KOPT-K1 (cell line): Measurements from ENCODE around the gene RAB6B.

Experiments used
- H3K27ac ChIP-seq: fragments of 200-600 bp; sonication (generic); 2 replicates; pipeline ENCODE4 v1.5.1; 2016; ENCODE audit warnings: antibody characterized with exemption, mild to moderate bottlenecking, low read depth, low read length; ENCODE audit not compliant: poor library complexity, severe bottlenecking
- H3K36me3 ChIP-seq: fragments of 200-600 bp; sonication (generic); 2 replicates; pipeline ENCODE4 v1.5.1; 2017; ENCODE audit warnings: antibody characterized with exemption, mild to moderate bottlenecking, low read length, moderate library complexity; ENCODE audit not compliant: insufficient read depth
- H3K9me3 ChIP-seq: fragments of 200-600 bp; sonication (generic); 2 replicates; pipeline ENCODE4 v1.5.1; 2017; ENCODE audit warnings: antibody characterized with exemption, low read length, mild to moderate bottlenecking; ENCODE audit not compliant: insufficient read depth, poor library complexity, severe bottlenecking

RAB6B gene

DNA sequence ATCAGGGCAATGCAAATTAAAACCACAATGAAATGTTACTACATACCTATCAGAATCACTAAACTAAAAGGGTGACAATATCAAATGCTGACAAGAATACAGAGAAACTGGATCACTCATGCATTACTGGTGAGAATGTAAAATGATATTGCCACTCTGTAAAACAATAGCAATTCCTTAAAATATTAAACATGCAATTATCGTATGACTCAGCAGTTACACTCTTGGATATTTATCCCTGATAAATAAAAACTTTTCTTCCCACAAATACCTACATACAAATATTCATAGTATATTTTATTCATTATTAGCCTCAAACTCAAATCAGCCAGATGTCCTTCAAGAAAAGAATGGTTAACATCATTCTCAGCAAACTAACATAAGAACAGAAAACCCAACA lies 25.9 kb upstream of the RAB6B start:
- Histone ChIP-seq H3K36me3 (no peaks in the 10 kb centered on the region), H3K9me3 (peaks cover 13% of the 10 kb centered on the region), H3K27ac (no peak overlapping the region)

DNA sequence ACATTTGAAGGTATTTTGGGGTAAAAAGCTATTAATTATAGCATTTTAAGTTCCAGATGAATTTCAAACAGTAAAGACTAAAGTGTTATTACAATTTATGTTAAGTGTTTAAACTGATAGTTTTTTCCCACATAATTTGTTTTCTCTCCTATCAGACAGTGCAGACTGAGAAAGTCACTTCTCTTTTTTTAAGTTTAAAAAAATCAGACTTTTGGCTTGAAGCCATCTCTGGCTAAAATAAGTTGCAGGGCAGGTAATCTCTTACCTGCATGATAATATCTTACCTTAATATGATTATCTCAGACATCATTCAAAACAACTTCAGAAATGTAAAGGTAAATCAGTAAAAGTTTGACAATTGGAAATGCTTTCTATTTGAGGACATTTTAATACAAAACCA lies 21.5 kb upstream of the RAB6B start:
- Histone ChIP-seq H3K9me3 (peaks cover 13% of the 10 kb centered on the region), H3K27ac (no peak overlapping the region), H3K36me3 (no peaks in the 10 kb centered on the region)

DNA sequence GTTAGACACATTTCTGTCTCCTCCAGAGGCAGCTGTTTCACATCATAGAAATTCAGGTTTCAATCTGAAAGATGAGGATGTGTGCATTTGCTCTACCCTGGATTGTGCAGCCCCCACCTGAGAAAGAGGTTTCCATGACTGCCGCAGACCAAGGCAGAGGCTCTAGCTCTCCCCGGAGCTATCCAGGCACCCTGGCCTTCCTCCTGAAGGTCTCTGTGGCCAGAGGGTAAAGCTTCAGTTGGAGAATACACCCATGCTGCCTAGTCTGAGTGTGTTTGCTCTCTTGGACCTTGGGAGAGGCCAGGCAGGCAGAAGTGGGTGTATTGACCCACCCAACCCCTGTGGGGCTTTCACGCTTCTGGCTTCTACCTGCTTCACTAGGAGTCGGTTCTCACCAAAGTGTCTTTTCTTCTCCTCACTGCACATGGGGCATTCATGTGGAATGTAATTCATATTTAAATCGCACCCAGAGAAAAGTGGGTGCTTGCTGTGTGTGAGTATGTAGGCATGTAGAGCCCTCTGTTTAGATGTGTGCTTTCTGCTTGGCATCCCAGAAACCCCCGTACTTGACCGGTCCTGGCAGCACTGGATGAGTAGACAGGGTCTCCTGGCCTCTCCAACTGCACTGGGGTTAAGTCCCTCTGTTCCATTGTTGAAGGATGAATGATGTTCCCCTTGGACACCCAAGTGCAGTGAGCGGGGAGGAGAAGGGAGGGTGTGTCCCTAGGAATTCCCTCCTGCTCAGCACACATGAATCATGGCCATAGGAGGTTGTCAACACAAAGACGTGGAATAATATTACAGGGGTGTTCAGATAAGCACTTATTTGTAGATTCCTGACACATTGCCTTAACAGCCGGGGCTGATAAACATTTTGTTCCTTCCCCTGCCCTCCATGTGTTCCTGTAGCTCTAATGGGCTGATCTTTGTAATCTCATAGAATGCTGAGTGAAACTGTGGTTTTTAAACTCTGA lies 20.3 kb upstream of the RAB6B start:
- H3K9me3 ChIP-seq, result peaks cover 13% of the 10 kb centered on the region
- H3K36me3 ChIP-seq, result no peaks in the 10 kb centered on the region
- no peak overlapping the region for H3K27ac ChIP-seq

DNA sequence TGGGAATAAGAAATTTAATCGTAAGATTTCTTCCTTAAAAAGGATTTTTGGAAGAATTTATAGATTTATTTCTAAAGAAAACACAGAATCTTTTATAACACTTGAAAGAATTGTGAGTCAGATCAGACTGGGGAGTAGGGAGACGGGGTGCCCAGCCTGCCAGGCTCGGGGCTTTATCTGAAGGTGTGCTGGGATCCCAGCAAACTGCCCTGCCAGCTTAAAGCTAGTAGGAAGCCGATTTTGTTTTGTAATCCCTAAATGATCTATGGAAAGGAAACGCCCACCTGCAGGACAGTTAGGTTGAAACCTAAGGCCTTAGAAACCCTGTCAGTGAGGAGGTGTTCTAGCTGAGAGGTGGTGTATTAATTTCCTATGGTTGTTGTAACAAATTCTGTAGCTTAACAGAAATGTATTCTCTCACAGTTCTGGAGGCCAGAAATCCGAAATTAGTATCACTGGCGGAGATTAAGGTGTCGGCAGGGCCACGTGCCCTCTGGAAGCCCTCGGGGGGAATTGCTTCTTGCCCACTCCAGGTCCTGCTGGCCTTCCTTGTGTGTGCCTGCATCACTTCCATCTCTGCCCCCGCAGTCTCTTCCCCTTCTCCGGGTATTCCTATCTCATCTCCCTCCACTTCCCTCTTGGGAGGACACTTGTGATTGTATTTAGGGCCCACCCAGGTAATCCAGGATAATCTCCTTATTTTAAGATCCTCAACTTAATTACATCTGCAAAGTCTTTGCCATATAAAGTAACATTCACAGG lies 19.3 kb upstream of the RAB6B start:
- H3K9me3 ChIP-seq, result peaks cover 13% of the 10 kb centered on the region
- no peaks in the 10 kb centered on the region for H3K36me3 ChIP-seq
- no peak overlapping the region for H3K27ac ChIP-seq

DNA sequence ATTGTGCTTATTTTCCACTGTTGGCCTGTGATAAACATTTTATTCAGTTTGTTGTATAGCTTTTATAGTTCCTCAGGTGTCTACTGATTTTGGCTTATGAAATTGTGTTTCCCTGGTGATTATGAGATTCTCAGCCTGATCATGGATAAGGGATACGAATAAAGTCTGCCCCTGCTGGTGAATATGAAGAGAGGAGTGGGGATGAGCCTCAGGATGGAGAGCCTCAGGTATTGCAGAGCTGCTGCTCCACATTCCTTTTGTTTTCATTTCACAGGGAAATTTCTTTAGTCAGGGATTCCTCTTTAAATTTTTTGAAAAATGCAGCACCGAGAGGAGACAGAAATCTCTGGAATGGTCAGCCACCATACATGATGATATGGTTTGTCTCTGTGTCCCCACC lies 14.7 kb upstream of the RAB6B start:
- no peaks in the 10 kb centered on the region for H3K9me3 ChIP-seq
- no peak overlapping the region for H3K27ac ChIP-seq
- no peaks in the 10 kb centered on the region for H3K36me3 ChIP-seq

DNA sequence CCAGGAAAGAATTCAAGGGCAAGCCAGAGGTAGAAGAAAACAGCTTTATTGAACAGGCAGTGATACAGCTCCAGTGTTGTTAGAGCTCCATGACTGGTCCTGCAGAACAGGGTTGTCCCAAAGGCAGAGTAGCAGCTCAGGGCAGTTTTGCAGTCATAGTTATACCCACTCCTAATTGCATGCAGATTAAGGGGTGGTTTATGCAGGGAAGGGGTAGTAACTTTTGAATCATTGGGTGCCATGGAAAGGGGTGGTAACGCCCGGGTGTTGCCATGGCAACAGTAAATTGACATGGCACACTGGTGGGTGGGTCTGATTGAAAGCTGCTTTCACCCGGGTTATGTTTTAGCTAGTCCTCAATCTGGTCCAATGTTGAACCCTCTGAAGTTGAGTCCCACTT lies 9.7 kb upstream of the RAB6B start:
- Histone ChIP-seq H3K36me3 (no peaks in the 10 kb centered on the region), H3K9me3 (no peaks in the 10 kb centered on the region), H3K27ac (no peak overlapping the region)

DNA sequence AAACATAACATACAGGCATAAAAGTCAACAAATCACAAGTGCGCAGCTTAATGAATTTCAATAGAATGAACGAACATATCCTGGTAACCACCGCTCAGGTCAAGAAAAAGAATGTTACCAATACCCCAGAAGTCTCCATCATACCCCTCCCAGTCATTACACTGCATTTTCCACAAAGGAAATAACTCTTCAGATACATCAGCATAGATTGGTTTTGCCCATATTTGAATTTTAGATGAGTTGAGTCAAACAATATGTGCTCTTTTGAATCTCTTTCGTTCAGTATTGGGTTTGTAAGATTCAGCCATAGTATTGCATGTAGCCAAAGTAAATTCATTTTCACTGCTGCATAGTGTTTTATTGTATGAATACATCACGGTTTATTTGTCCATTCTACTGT lies 6.2 kb upstream of the RAB6B start:
- Histone ChIP-seq H3K27ac (no peak overlapping the region), H3K9me3 (no peaks in the 10 kb centered on the region), H3K36me3 (no peaks in the 10 kb centered on the region)

DNA sequence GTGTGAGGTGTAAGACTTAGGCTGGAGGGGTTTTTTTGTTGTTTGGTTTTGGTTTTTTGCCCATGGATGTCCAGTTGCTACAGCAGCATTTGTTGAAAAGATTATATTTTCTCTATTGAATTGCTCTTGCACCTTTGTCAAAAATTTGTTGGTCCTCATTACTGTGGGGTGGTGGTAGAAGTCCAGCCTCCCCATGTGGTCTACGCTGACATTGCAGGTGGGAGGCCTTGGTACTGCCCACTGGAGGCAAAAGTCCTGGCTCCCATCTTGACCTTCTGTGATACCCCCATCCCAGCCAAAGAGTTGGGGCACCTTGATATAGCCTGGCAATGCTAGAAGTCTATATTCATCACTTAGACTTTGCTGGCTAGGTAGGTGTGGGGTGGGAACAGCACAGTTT lies 5.4 kb upstream of the RAB6B start:
- H3K27ac ChIP-seq, result no peak overlapping the region
- no peaks in the 10 kb centered on the region for H3K36me3 ChIP-seq
- H3K9me3 ChIP-seq, result no peaks in the 10 kb centered on the region

DNA sequence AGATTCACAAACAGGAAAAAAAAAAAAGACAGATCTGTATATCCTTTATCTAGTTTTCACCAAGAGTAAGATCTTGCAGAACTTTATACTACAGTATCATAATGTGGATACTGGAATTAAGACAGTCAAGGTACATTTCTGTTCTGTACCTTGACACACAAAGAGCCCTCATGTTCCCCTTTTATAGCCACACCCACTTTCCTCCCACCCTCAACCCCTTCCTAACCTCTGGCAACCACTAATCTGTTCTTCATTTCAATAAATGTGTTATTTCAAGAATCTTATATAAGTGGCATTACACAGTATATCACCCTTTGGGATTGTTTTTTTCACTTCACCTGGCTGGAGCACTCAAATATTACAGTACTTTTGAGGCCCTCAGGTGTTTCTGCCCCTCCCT lies 3.6 kb upstream of the RAB6B start:
- no peaks in the 10 kb centered on the region for H3K36me3 ChIP-seq
- H3K27ac ChIP-seq, result no peak overlapping the region
- no peaks in the 10 kb centered on the region for H3K9me3 ChIP-seq

DNA sequence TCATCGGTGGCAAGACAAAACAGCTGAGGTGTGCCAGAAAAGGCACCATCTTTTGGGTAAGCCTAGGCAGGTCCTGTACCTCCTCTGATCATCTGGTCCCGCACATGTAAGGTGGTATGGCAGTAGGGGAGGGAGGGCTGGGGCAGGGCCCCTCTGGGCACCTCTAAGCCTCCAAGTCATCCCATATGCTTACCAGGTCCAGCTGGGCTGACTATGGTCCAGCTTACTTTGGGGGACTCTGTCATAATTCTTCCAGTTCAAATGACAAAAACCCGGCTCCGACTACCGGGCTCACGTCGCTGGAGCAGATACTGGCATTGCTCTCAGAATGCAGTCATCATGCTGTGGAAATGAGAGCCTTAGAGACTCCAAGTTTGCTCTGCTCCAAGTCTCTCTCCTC lies 1.9 kb upstream of the RAB6B start:
- no peaks in the 10 kb centered on the region for H3K9me3 ChIP-seq
- no peaks in the 10 kb centered on the region for H3K36me3 ChIP-seq
- H3K27ac ChIP-seq, result no peak overlapping the region

DNA sequence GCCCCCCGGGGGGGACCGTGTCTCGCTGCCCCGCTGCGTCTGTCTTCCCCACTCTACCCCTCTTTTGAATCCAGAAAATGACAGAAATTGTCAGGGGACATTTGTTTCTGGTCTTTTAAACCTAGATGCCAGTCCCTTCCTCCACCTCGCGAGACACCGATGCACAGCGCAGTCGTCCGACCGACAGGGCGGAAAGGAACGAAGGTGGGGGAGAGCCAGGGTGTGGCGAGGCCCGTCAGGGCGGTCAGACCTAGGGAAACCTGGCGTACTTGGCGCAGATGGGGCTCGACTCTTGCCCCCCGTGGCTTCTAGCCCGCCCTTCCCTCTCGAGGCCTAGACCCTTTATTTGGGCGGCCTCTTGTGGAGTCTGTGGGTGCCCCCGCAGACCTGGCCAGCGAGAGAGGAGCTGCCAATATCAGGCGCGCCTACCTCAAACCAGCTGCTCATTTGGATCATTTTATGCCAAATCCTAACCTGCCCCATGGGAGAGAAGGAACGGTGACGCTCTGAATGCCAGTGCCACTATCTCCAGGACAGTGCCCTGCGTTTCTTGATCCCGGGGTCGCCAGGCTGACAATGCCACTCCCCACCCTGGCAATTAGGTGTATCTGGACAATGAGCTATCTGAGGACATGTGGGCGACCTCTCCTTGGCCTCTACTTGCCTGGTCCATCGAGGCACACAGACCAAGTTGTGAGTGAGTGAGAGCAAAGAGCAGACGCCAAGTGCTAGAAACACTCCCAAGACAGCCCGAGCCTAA lies 500 bp upstream of the RAB6B start:
- no peak overlapping the region for H3K27ac ChIP-seq
- no peaks in the 10 kb centered on the region for H3K36me3 ChIP-seq
- H3K9me3 ChIP-seq, result no peaks in the 10 kb centered on the region

DNA sequence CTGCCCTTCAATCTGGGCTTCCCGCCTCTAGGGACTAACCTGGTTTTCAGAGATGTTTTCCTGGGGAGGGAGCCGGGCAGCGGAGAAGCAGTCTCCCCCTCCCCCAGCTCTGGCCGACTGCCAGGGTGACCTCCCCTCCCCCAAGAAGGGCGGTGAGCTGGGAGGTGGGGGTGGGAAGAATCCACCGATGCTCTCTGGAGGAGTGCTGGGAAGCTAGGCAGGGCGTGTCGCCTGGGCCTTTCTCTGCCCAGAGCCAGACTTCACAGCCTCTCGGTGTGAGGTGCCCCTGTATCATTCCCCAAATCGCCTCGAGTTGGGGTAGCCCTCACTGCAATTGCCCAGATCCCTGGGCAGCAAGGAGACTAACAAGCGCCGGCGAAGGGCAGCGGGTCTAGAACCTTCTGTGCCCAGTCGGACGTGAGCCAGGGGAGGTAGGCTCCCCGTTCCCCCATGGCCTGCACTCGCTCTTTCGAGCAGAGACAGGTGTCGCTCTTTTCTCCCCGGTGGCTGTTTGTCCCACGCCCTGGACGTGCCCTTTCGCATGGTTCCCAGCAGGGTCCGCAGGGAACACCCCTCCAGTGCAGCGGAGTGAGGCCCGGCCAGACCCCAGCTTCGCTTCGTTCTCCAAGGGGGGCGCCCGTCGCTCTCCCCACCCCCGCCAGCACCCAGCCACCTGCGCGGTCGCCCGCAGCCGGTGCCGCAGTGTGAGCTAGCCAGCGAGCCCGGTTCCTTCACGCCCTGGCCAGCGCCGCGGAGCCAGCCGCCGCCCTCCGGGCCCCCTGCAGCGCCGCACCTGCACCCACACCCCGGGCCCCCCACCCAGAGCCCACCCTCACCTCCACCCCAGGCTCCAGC lies 1.1 kb downstream of the RAB6B start:
- Histone ChIP-seq H3K36me3 (no peaks in the 10 kb centered on the region), H3K27ac (no peak overlapping the region), H3K9me3 (no peaks in the 10 kb centered on the region)

DNA sequence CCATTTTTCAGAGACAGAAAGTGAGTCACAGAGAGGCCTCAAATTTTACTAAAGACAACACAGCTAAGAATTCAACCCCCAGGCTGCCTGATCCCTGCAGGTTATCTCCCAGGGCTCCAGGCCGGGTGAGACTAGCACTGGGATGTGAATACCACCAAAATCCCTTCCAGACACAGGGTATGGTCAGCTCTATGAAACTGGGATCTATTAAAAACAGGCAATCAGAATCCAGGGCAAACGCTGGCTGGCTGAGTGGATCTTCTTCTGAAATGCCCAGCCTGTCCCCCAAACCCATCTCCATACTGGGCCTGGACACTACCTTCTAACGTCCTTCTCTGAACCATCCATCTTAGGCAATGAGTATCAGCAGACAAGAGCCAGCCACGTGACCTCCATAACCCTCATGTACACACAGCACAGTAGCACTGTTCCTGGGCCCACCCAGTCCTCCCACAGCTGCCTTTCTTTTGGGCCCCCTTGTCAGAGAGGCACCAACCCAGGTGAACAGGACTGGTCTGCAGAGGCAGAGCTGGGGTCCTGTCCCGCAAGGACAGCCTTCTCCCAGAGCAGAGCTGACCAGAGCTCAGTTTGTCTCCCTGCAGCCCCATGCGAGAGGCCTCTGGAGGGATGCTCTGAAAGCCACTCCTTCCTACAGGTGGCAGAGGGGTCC lies 1.9 kb downstream of the RAB6B start:
- Histone ChIP-seq H3K36me3 (no peaks in the 10 kb centered on the region), H3K27ac (no peak overlapping the region), H3K9me3 (no peaks in the 10 kb centered on the region)
